Tibial nerve (tissue), 4 donors: ENCODE measurements around the gene PTGER1. TPM values are rescaled to one million over a fixed set of nuclear protein-coding genes. Genes with fewer than 3 reads are reported as not detected.

ENCODE experiments used
- DNase-seq, 2 donors: peaks; one replicate each; pipeline ENCODE4 v3.0.0-alpha.2; 2019; ENCODE audit warnings: low spot score in 2 of 2
- H3K27ac ChIP-seq, 4 donors: fragments of 200-600 bp; sonication (generic) in 3 of 4; one replicate each; pipeline ENCODE4 v1.5.1; 2017 to 2019; ENCODE audit warnings: mild to moderate bottlenecking in 1 of 4
- H3K27me3 ChIP-seq, 2 donors: fragments of 200-600 bp; sonication (generic) in 1 of 2; one replicate each; pipeline versions ENCODE4 v1.5.1 to v1.6.0; 2017 to 2019
- H3K36me3 ChIP-seq, 3 donors: fragments of 200-600 bp; sonication (generic); one replicate each; pipeline ENCODE4 v1.5.1; 2018 to 2019
- H3K4me1 ChIP-seq, 4 donors: fragments of 200-600 bp; sonication (generic) in 3 of 4; one replicate each; pipeline ENCODE4 v1.5.1; 2017 to 2019
- H3K4me3 ChIP-seq, 4 donors: fragments of 200-600 bp; sonication (generic) in 3 of 4; one replicate each; pipeline ENCODE4 v1.5.1; 2017 to 2019; ENCODE audit warnings: mild to moderate bottlenecking in 1 of 4, moderate library complexity in 1 of 4
- H3K9me3 ChIP-seq, 4 donors: fragments of 200-600 bp; sonication (generic) in 3 of 4; one replicate each; pipeline ENCODE4 v1.5.1; 2017 to 2019
- CTCF ChIP-seq, 5 experiments: fragments of 200-600 bp in 3 of 5; fragments of 450-650 bp in 2 of 5; sonication (generic) in 3 of 5; IDR thresholded peaks; one replicate each; pipeline ENCODE4 v1.5.1; 2016 to 2019; ENCODE audit warnings: antibody characterized with exemption in 5 of 5, mild to moderate bottlenecking in 3 of 5, moderate library complexity in 2 of 5
- EP300 ChIP-seq, 2 donors: sonication (generic); formaldehyde crosslinking; IDR thresholded peaks; one replicate each; pipeline ENCODE4 v1.6.1; 2017; ENCODE audit warnings: antibody characterized with exemption in 2 of 2, mild to moderate bottlenecking in 1 of 2
- POLR2A ChIP-seq, 2 donors: fragments of 450-650 bp; IDR thresholded peaks; one replicate each; pipeline ENCODE4 v1.6.1; 2017; ENCODE audit warnings: antibody characterized with exemption in 2 of 2, mild to moderate bottlenecking in 2 of 2, moderate library complexity in 2 of 2
- WGBS, 2 donors: methylation state at CpG; one replicate each; pipeline ENCODE4 v1.1.5; 2018; 5-methylcytosine and 5-hydroxymethylcytosine counted together
- total RNA-seq, 4 donors: library from RNA; depleted of rRNA; stranded (reverse); fragments of >200 nt; gene quantifications; one replicate each; pipeline ENCODE4 v1.1.0, GENCODE V29; 2016

The PTGER1 gene, protein sequence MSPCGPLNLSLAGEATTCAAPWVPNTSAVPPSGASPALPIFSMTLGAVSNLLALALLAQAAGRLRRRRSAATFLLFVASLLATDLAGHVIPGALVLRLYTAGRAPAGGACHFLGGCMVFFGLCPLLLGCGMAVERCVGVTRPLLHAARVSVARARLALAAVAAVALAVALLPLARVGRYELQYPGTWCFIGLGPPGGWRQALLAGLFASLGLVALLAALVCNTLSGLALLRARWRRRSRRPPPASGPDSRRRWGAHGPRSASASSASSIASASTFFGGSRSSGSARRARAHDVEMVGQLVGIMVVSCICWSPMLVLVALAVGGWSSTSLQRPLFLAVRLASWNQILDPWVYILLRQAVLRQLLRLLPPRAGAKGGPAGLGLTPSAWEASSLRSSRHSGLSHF
- total RNA-seq, result 1 to 10 TPM in 3 of 4 donors, under 1 TPM in 1; 0.90 to 5.9 (median 3.5) TPM

GRCh38 chr19:14475251-14476073, at the start of gene PTGER1:
PTGER1 (minus strand) TSS chr19:14475354; CDS start chr19:14474320, 1,034 bp downstream.
- Histone ChIP-seq H3K36me3 (peaks cover 0 to 48% (median 4%) of the 10 kb centered on the region in 3 donors), H3K27ac (peak within 1 kb of the TSS in 1 of 4 donors; percentile 36), H3K4me3 (peak within 1 kb of the TSS in 1 of 4 donors; percentile 23), H3K27me3 (peaks cover 0 to 34% of the 10 kb centered on the region in 2 donors), H3K9me3 (no peaks in the 10 kb centered on the region), H3K4me1 (peaks cover 0 to 67% (median 26%) of the 10 kb centered on the region in 4 donors)
- no peak for TF ChIP-seq EP300 (IDR thresholded peaks at IDR 0.05)
- peak in 4 of 5 experiments; percentile 9 to 32 (median 26) for TF ChIP-seq CTCF (IDR thresholded peaks at IDR 0.05)
- 10 to 18% methylated on average over 20 to 29 of the region's 33 CpGs for WGBS, 2 donors
- no peak for DNase-seq

DNA sequence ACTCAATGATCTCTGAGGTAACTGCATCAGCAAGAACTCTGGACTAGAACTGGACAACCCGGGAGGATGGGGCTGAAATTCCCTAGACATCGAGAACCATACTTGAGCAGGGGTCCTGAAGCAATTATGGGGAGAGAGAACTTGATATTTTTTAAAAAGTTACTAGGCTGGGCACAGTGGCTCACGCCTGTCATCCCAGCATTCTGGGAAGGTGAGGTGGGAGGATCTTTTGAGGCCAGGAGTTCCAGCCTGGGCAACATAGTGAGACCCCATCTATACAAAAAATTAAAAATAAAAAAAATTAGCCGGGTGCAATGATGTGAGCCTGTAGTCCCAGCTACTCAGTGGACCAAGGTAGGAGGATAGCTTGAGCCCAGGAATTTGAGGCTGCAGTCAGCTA, 45.4 kb upstream of the PTGER1 start:
- Histone ChIP-seq H3K36me3 (peaks cover 0 to 9% (median 7%) of the 10 kb centered on the region in 3 donors), H3K4me1 (peaks cover 2 to 33% (median 24%) of the 10 kb centered on the region in 4 donors), H3K4me3 (no peak overlapping the region), H3K27me3 (no peaks in the 10 kb centered on the region), H3K9me3 (no peaks in the 10 kb centered on the region), H3K27ac (peak overlapping the region in 3 of 4 donors; percentile 95 to 100 (median 100))
- no peak for DNase-seq
- 87 to 90% methylated on average over 4 of the region's 4 CpGs for whole genome bisulfite sequencing, 2 donors
- TF ChIP-seq POLR2A (IDR thresholded peaks at IDR 0.05), result no peak
- TF ChIP-seq CTCF (IDR thresholded peaks at IDR 0.05), result no peak
- no peak for TF ChIP-seq EP300 (IDR thresholded peaks at IDR 0.05)

DNA sequence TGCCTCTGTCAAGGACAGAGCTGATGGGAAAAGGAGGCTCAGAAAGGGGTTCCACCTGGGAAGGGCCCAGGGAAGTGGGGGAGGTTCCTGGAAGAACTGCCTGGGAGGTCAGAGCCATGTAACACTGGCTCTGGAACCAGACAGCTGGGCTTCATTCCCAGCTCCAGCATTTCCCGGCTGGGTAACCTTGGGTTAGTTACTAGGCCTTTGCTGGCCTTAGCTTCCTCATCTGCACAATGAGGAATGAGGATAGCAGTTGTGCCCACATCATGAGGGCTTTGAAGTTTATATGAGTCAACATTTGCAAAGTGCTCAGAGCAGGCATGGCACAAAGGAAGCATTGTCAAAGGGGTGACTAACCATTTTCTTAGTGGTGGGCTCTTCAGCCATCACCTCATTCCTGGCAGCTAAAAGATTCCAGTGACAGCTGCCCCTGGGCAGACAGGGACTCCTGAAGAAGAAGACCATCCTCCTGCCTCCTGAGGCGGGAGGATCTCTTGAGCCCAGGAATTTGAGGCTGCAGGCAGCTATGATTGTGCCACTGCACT, 44.8 kb upstream of the PTGER1 start:
- no peak for DNase-seq
- no peaks in the 10 kb centered on the region for H3K27me3 ChIP-seq
- no peaks in the 10 kb centered on the region for H3K9me3 ChIP-seq
- H3K36me3 ChIP-seq, result peaks cover 0 to 15% (median 13%) of the 10 kb centered on the region in 3 donors
- H3K4me3 ChIP-seq, result no peak overlapping the region
- WGBS, 2 donors, result 33 to 43% methylated on average over 2 of the region's 2 CpGs
- H3K4me1 ChIP-seq, result peaks cover 2 to 39% (median 30%) of the 10 kb centered on the region in 4 donors
- TF ChIP-seq CTCF (IDR thresholded peaks at IDR 0.05) (no peak), POLR2A (IDR thresholded peaks at IDR 0.05) (no peak), EP300 (IDR thresholded peaks at IDR 0.05) (no peak)
- peak overlapping the region; percentile 95 to 100 (median 100) for H3K27ac ChIP-seq

- 89 to 92% methylated on average over 22 of the region's 22 CpGs for WGBS, 2 donors
- peak overlapping the region; percentile 95 to 100 (median 100) for H3K27ac ChIP-seq
- no peaks in the 10 kb centered on the region for H3K27me3 ChIP-seq
- H3K4me3 ChIP-seq, result no peak overlapping the region
- no peak for DNase-seq
- no peaks in the 10 kb centered on the region for H3K9me3 ChIP-seq
- TF ChIP-seq EP300 (IDR thresholded peaks at IDR 0.05) (no peak), CTCF (IDR thresholded peaks at IDR 0.05) (no peak)
- peaks cover 2 to 45% (median 33%) of the 10 kb centered on the region in 4 donors for H3K4me1 ChIP-seq
- H3K36me3 ChIP-seq, result peaks cover 0 to 21% (median 18%) of the 10 kb centered on the region in 3 donors
These were observed 44.2 kb upstream of the PTGER1 start for GRCh38 chr19:14519245-14519859.
